Adrenal gland (tissue), 12 donors: ENCODE results near the gene NAA10. TPM values are rescaled to one million over a fixed set of nuclear protein-coding genes. Genes with fewer than 3 reads are reported as not detected.

Experiments
- DNase-seq, 7 donors: peaks; one replicate each; pipeline ENCODE4 v3.0.0-alpha.2; 2019 to 2020
- H3K27ac ChIP-seq, 5 donors: fragments of 200-600 bp; sonication (generic) in 4 of 5; 1 replicate in 3 of 5; 2 replicates in 2 of 5; pipeline versions ENCODE4 v1.5.1 to v1.8.0; 2016 to 2020; ENCODE audit warnings: mild to moderate bottlenecking in 1 of 5
- H3K27me3 ChIP-seq: fragments of 200-600 bp; 2 replicates; pipeline ENCODE4 v1.8.0; 2021
- H3K36me3 ChIP-seq, 2 donors: fragments of 200-600 bp; replicated peaks in 1 of 2; 1 replicate in 1 of 2; 2 replicates in 1 of 2; pipeline versions ENCODE4 v1.5.1 to v1.8.0; 2018 to 2022
- H3K4me1 ChIP-seq, 2 donors: fragments of 200-600 bp; replicated peaks in 1 of 2; 1 replicate in 1 of 2; 2 replicates in 1 of 2; pipeline versions ENCODE4 v1.5.1 to v1.8.0; 2018 to 2021
- H3K4me3 ChIP-seq, 4 donors: fragments of 200-600 bp; sonication (generic) in 3 of 4; one replicate each; pipeline ENCODE4 v1.5.1; 2016 to 2018
- H3K9me3 ChIP-seq, 3 donors: fragments of 200-600 bp; sonication (generic) in 1 of 3; replicated peaks in 1 of 3; 1 replicate in 2 of 3; 2 replicates in 1 of 3; pipeline versions ENCODE4 v1.5.1 to v1.8.0; 2016 to 2021
- POLR2A ChIP-seq, 2 donors: fragments of 450-650 bp; IDR thresholded peaks; one replicate each; pipeline ENCODE4 v1.6.1; 2017; ENCODE audit warnings: antibody characterized with exemption in 2 of 2, mild to moderate bottlenecking in 2 of 2, moderate library complexity in 1 of 2
- WGBS, 4 donors: extraction: QIAGEN DNeasy Blood & Tissue Kit in 2 of 4; methylation state at CpG; one replicate each; pipeline versions ENCODE4 v1.1.5 to v1.1.7; 2013 to 2017; 5-methylcytosine and 5-hydroxymethylcytosine counted together
- intact Hi-C, 2 donors: fragments of 100-400 bp; cut with DNase I; formaldehyde crosslinking; loops; one replicate each; pipeline versions ENCODE4 v1.14.1 to v1.15.0; 2022 to 2023
- polyA plus RNA-seq, 3 donors: library from polyadenylated mRNA; stranded (reverse); fragments of 200-250 nt in 2 of 3; fragments of 350-450 nt in 1 of 3; fragmentation: Illumina TruSeq in 1 of 3; extraction: RNeasy Lipid Tissue Mini Kit (QIAGEN cat#74804) in 1 of 3; gene quantifications; one replicate each; pipeline ENCODE4 v1.2.3, GENCODE V29; 2013 to 2014
- total RNA-seq, 9 donors: library from RNA; depleted of rRNA in 4 of 9; stranded (reverse); fragments of >200 nt in 4 of 9; fragments of 120-200 nt in 1 of 9; fragmentation: NEBNext Ultra II Directional in 1 of 9; extraction: Animal tissue kit (Norgen Biotek cat#: 25700) in 1 of 9; gene quantifications; one replicate each; pipeline versions ENCODE4 v1.1.0 to v1.2.4, GENCODE V29; 2013 to 2023
- TF ChIP-seq, protein P1 (sequence below), 6 experiments: fragments of 450-650 bp in 4 of 6; fragments of 200-600 bp in 2 of 6; sonication (generic) in 1 of 6; IDR thresholded peaks; 1 replicate in 5 of 6; 2 replicates in 1 of 6; pipeline versions ENCODE4 v1.5.1 to v1.8.0; 2016 to 2021; ENCODE audit warnings: antibody characterized with exemption in 6 of 6, mild to moderate bottlenecking in 2 of 6, moderate library complexity in 1 of 6
- donor health status: healthy with polysubstance abuse.
- donor health status: Bipolar disorder and iron deficiency.
- donor health status: DM: yes; HTN: yes; CAD: no.
- donor health status: DM: no; HTN: no; CAD: no.
- donor health status: DM: no; HTN: no; CAD: no.
- donor health status: DM: yes; HTN: yes; CAD: no.

NAA10 gene
- total and polyA plus RNA-seq, 12 donors: 60.0 to 287 (median 97.8) TPM

DNA sequence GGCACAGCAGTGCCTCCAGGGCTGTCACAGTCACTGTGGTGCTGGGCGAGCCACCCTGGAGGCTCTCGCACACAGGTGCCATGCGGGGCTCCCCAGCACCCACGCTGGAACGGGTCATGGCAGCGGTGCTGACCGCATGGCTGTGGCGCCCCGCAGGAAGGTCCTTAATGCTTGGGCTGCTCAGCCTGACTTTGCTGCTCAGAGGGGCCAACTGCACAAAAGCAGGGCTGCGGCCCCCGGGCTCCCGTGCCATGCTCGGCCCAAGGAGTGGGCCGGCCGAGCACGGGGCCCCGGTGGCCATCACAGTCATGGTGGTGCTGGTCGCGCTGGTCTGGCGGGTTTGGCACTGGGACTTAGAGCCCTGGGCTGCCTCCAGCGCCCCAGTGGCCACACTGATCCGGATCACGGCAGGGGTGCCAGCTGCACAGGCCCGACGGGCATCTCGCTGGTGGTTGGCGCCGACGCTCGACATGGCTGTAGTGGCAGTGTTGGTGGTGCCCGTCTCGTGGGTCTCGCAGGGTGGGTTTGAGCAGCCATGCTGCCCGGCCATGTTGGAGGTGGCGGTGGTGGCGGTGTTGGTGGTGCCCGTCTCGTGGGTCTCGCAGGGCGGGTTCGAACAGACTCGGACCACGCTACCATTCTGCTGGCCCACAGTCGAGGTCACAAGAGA is 19.9 kb upstream of the NAA10 start:
- peaks cover 0 to 4% of the 10 kb centered on the region in 2 donors for H3K4me1 ChIP-seq
- TF ChIP-seq, protein P1, sequence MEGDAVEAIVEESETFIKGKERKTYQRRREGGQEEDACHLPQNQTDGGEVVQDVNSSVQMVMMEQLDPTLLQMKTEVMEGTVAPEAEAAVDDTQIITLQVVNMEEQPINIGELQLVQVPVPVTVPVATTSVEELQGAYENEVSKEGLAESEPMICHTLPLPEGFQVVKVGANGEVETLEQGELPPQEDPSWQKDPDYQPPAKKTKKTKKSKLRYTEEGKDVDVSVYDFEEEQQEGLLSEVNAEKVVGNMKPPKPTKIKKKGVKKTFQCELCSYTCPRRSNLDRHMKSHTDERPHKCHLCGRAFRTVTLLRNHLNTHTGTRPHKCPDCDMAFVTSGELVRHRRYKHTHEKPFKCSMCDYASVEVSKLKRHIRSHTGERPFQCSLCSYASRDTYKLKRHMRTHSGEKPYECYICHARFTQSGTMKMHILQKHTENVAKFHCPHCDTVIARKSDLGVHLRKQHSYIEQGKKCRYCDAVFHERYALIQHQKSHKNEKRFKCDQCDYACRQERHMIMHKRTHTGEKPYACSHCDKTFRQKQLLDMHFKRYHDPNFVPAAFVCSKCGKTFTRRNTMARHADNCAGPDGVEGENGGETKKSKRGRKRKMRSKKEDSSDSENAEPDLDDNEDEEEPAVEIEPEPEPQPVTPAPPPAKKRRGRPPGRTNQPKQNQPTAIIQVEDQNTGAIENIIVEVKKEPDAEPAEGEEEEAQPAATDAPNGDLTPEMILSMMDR (IDR thresholded peaks at IDR 0.05): no peak
- TF ChIP-seq POLR2A (IDR thresholded peaks at IDR 0.05): no peak
- no peaks in the 10 kb centered on the region for H3K9me3 ChIP-seq
- peaks cover 0 to 97% of the 10 kb centered on the region in 2 donors for H3K36me3 ChIP-seq
- DNase-seq: no peak
- intact Hi-C loops: loop anchor here (5.0 kb wide), 2 partner anchors 187 to 192 kb away; partner anchors contain the start of gene PLXNB3 (in 1 of the 2)
- H3K4me3 ChIP-seq: no peak overlapping the region
- H3K27ac ChIP-seq: no peak overlapping the region
- H3K27me3 ChIP-seq: no peaks in the 10 kb centered on the region
- 91 to 96% (median 95%) methylated on average over 18 to 44 of the region's 44 CpGs for WGBS, 4 donors

DNA sequence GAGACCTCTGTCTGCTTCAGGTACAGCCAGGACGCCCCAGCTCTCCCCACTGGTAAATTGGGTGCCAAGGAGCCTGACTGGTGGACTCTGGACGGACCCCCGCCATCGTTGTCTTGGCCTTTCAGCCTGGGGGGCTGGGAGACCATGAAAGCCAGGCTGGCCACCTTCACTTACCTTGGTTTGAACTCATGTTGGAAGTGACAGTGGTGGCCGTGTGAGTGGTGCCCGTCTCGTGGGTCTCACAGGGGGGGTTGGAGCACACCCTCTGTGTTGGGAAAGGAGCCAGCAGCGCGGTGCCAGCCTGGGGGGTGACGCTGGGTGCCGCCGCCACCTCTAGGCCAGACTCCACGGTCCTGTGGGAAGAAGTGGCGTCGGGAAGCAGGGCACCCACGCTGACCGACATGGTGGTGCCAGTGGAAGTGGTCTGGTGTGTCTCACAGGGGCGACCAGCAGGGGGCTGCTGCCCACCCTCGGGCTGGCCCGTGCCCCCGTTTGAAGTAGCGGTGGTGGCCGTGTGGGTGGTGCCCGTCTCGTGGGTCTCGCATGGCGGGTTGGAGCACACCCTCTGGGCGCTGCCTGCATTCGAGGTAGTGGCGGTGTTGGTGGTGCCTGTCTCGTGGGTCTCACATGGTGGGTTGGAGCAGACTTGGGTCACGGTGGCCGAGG is 19.2 kb upstream of the NAA10 start:
- Histone ChIP-seq H3K4me3 (no peak overlapping the region), H3K36me3 (peaks cover 0 to 97% of the 10 kb centered on the region in 2 donors)
- WGBS, 4 donors: 77 to 83% (median 80%) methylated on average over 9 to 33 of the region's 33 CpGs; no CpG with 5 or more reads in 1 of the 4 donors

DNA sequence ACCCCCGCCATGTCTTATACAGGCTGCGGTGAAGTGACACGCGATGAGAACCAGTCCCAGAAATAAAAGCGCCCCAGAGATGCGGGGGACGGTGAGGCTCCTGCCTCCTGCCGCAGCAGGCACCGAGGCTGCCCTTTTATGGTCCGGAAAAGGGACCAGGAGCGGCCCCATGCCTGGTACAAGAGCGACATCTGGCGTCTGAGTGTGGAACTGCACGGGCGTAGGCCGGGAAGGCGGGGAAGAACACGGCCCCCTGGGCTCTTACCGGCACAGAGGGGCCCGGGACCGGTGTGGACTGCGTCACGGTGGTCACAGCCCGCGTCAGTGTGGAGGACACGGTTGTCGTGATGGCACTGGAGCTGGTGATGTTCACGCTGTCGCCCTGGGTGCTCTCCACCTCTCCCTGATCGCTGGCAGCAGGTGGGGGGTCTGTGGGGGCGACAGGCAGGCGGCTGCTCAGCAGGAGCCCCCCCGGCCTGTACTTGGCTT is 18.5 kb upstream of the NAA10 start:
- no peaks in the 10 kb centered on the region for H3K9me3 ChIP-seq
- H3K36me3 ChIP-seq: peaks cover 0 to 97% of the 10 kb centered on the region in 2 donors
- no peaks in the 10 kb centered on the region for H3K27me3 ChIP-seq
- peak overlapping the region in 1 of 5 donors; percentile 8 for H3K27ac ChIP-seq
- peak; percentile 61 to 85 (median 76) for DNase-seq
- intact Hi-C loops: no loop called here
- H3K4me3 ChIP-seq: no peak overlapping the region
- TF ChIP-seq, protein P1 (IDR thresholded peaks at IDR 0.05): peak; percentile 79 to 100 (median 98)
- TF ChIP-seq POLR2A (IDR thresholded peaks at IDR 0.05): peak in 1 of 2 donors; percentile 27
- peaks cover 0 to 9% of the 10 kb centered on the region in 2 donors for H3K4me1 ChIP-seq
- 20 to 30% (median 25%) methylated on average over 10 to 33 of the region's 33 CpGs for WGBS, 4 donors

More for the DNA sequence above, 19.2 kb upstream of the NAA10 start:
- Histone ChIP-seq H3K27ac (no peak overlapping the region), H3K27me3 (no peaks in the 10 kb centered on the region), H3K4me1 (peaks cover 0 to 4% of the 10 kb centered on the region in 2 donors), H3K9me3 (no peaks in the 10 kb centered on the region)
- intact Hi-C loops: no loop called here
- no peak for DNase-seq
- no peak for TF ChIP-seq POLR2A (IDR thresholded peaks at IDR 0.05)
- TF ChIP-seq, protein P1 (IDR thresholded peaks at IDR 0.05): no peak

DNA sequence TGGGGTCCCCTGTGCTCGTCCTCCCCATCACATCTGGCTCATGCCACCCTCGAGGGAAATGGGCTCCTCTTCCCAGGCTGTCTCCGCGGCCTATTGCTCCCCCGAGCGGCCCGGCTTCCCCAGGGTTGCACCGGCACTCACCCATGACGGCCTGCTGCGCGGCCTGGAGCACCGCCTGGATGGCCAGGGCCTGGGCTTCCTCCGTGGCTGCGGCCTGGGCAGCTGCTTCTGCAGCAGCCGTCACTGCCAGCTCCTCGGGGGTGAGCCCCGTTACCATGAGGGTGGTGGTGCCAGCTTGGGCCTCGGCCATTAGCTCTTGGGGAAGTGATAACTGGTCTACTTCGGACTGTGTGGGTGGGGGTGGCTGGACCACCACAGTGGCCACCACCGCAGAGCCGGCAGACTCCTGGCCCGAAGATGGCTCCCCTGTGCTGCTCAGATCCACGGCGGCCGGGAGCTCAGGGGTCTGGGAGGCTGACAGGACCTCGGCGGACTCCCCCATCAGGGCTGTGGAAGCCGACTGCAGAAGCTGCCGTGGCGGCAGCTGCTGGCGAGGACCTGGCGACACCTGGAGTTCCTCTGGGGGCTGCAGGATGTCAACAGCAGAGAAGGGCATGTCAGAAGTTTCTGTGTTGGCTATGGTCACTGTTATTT is 17.7 kb upstream of the NAA10 start:
- Histone ChIP-seq H3K27ac (peak overlapping the region in 1 of 5 donors; percentile 8), H3K9me3 (no peaks in the 10 kb centered on the region), H3K4me3 (no peak overlapping the region), H3K27me3 (no peaks in the 10 kb centered on the region), H3K36me3 (peaks cover 0 to 89% of the 10 kb centered on the region in 2 donors), H3K4me1 (peaks cover 0 to 16% of the 10 kb centered on the region in 2 donors)
- no peak for TF ChIP-seq POLR2A (IDR thresholded peaks at IDR 0.05)
- TF ChIP-seq, protein P1 (IDR thresholded peaks at IDR 0.05): no peak
- intact Hi-C loops: no loop called here
- WGBS, 4 donors: 87 to 93% (median 90%) methylated on average over 9 to 32 of the region's 32 CpGs
- DNase-seq: no peak
